Activated CD8-positive, alpha-beta memory T cell treated with anti-CD3 and anti-CD28 coated beads, Interleukin-2, amount 50 U/mL, for 4 hours (primary cell): ENCODE data around the gene C1QL1.
A peak's percentile ranks its signal among the peaks of the same experiment; 100 is the strongest.

Experiments
- DNase-seq: peaks from one replicate; pipeline ENCODE4 v3.0.0-alpha.2; 2020

Gene C1QL1

DNA sequence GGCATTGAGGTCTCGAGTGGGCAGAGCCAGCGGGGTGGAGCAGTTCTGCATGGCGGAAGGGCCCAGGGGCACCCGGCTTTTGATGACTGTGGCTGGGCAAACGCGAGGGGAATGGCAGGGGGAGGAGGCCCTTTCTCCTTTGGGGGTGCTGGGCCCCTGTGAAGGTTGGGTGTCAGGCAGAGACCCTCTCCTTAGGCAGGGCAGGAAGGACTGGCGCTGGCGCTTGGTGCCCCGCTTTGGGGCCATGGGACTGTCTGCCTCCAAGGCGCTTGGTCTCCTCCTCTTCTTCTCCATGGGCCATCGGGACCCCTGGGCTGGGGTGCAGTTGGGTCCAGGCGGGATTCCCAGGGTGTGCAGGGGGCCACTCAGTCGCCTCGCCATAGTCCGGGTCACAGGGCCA is 40.0 kb downstream of the C1QL1 start:
- DNase-seq: no peak

DNA sequence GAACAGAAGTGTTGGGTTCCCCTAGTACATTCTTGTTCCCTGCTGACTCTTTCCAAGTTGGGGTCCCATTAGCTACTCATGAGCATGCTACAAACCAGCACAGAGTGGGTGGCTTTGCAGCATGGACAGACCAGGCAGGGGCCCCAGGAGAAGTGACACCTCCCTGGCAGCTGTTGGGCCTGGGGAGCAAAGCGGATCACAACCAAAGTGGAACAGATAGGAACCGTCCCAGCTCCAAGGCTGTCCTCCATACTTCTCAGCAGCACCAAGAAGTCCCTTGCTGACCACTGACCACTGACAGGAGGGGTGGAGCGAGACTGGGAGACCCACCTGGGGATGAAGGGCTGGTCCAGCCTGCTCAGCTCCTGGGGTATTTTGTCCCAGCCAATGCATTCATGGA is 40.4 kb downstream of the C1QL1 start:
- DNase-seq: no peak

DNA sequence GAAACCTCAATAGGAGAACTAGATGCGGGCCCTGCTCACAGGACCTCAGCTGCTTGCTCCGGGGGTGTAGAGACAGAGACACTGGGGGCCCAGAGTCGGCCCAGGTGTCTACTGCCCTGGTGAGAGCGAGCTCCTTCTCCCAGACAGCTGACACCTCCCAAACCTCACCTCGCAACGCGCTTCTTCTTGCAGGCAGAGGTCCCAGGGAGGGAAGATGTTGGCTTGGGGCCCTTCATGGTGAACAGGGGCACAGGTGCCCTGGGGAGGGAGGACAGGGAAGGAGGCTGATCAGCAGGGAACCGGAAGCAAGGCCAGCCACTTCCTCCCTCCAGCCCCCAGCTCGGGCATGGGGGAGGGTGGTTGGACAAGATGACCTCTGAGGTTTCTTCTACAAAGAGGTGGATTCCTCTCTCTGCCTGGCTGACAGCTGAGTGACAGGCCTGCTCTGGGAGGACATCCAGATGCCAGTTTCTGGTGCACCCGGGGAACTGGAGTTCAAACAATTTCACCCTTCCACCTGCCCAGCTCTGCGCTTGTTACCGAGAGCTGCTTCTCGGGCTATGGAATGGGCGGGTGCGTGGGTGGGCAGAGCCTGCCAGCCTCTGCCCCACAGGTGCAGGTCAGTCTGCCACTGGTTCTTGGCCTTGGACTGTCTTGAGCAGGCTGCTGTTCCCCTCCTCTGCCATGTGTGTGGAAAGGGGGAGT is 41.1 kb downstream of the C1QL1 start:
- DNase-seq: no peak

DNA sequence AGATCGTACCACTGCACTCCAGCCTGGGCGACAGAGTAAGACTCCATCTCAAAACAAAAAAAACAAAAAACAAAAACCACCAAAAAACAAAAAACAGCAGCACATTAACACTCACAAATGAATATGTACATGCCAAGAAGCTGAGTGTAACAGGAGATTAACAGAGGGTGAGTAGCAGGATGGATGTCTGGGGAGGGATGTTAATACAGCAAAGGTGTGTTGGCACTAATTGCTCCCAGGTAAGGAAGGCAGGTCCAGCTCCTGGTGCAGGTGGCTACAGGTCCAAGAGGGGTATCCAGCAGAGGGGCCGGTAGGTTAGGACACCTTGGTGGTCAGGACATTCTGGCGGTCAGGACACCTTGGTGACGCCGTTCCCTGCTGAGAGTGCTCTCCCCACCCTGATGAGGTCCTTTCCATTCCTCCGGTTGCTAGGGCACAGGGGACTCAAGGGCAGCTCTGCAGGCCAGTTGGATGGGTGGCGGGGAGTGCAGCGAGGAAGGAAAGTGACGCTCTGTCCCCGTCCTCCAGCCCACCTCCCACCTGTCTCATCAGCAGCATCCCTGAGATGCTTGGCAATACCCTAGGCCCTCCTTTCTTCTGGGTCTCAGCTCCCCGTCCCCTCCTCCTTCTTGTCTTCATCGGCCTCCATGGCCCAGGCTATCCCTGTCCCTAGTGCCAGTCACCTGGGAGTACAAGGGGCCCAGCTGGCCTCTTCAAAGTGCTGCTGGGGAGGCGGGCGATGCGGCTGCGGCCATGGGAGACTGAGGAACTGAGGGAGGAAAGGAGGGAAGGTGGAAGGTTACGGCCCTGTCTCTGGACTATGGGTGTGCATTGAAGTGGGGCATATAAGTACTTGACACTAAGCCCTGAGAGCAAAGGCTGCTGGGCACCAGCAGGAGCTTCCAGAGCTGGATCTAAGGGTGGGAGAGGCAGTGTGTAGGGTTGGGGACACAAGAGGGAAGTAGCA is 42.1 kb downstream of the C1QL1 start:
- DNase-seq: no peak

DNA sequence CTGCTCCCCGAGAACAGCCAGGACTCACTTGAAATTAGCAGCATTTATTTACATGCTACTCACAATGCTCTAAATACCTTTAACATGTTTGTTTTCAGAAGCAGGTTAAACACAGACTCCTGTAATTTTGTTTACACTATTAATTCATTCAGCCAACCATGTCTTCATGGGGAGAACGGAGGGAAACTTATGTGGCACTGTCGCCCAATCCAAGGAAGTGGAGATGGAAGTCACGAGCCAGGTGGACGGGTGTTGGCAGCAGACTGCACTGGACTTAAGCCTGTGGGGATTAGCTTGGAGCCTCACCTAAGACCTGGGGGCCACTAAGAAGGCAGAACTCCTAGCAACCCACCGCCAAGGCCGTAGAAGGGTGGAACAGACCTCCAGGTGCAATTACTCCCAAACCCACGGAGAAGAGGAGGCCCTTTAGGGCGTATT is 44.0 kb downstream of the C1QL1 start:
- DNase-seq: no peak

DNA sequence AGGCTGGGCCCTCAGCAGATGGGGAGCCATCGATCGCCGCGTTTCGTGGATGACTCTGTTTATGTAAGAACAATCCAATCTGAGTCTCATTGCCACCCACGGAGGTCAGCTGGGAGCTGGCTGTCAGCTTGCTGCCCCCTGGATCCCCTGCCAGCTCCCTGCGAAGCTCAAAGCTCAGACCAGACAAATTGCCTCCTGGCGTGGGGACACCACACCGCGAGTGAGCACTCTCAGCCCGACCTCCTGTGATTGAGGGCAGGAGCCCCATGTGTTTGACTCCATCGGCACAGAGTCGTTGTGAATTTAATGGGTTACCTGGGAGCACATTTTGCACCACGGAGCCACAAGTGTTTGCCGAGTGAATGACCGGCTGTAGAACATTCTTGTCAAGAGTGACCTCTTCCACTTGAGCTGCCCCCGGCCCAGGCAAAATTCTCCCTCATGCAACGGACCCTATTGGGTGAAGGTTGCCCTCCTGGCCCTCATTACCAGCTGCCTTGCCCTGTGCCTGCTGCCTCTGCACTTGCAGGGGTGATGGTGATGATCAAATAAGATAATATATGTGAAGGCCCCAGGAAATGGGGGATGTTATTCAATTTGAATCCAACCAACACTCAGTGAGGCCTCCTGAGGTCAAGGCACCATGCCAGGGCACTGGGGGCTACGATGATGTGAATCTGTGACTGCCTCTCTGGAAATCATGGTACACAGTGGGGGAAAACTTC is 45.2 kb downstream of the C1QL1 start:
- DNase-seq: no peak

DNA sequence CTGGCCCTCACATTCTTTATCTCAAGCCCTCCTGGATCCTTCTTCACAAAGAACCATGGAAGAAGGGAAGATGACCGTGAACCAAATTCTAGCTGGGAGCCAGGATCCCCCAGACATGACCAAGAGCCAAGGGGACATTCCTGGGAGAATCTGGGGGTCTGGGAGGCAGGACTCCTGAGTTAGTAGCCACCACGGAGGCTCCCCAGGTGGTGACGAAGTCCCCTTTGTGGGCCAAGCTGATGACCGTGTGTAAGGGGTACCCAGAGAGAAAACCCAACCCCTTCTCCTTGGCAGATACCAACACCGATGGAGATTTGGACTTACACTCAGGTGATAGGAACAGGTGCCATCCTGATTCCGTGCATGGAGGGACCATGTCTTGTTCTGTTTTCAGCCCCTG is 46.0 kb downstream of the C1QL1 start:
- no peak for DNase-seq

DNA sequence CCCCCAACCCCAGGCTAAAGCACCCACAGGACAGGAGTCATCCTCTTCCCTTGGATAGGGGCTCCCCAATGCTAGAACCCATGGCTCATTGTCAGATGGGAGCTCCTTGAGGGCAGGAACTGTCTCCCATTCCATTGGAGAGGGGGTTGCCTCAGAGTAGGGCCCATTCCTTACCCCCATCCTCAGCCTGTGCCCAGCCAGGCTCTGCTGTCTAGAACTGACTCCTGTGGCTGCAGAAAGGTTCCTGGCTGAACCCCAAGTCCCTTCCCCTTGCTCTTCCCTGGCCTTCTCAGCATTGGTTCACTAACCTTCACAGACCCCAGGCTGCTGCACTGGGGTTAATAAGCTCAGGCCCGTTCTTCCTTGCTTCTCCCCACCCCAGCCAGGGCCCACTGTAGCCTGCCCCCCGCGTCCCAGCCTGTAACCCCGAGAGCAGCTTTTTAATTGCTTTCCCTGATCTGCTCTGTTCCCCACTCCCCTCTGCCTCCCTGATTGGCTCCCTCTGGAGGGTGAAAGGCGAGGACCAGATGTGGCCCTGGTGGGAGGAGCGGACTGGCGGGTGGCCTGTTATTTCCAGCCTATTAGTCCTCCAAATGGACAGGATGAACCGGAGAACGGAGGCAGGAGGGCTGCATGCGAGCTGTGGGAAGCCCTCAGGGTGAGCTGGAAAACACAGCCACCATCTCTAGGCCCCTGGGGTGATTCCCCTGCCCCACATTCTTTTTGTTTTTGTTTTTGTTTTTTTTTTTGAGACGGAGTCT is 46.8 kb downstream of the C1QL1 start:
- DNase-seq: peak; percentile 10

DNA sequence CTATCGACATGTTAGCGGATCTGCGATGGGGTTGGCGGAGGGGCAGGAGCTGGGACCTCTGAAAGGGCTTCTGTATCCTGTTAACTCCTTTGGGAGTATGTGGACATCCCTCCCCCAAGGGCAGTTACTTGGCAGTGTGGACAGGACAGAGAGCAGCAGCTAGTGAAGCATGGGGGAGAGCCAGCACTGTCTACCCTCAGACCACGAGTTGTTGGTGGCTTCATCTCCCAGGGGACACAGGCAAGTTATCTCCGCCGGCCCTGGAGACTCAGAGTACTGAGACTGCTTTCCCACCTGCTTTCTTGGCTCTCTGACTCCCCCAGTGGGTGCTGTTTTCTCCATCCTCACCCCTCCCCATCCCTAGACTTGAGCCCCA is 47.5 kb downstream of the C1QL1 start:
- peak; percentile 2 for DNase-seq

DNA sequence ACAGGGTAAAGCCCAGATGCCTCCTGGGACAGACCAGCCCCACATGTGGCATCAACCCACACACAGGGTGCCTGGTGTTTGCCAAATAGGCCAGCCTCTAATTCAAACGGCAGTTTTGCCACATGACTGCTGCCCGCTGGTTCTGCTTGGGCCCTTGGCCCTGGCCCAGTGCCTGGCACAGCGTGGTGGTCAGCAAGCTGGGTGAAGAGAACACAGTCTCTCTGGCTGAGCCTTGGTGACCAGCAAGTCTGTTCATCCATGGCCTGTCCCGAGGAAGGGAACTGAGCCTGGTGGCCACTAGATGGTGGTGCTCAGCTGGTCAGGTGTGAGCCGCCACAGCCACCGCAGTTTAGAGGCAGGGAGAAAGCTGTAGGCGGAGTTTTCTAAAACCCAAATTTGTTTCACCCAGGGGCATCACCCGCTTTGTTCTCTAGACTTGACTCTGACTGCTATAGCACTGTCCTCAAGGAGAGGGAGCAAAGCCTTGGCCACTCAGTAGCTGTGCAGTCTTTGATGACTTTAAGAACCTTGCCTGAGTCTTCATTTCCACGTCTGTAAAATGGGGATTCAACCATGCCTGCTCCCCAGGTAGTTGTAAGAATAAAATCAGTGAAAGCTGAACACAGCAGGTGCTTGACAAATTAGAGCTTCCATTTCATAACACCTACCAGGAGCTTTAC is 48.1 kb downstream of the C1QL1 start:
- DNase-seq: peak; percentile 51

DNA sequence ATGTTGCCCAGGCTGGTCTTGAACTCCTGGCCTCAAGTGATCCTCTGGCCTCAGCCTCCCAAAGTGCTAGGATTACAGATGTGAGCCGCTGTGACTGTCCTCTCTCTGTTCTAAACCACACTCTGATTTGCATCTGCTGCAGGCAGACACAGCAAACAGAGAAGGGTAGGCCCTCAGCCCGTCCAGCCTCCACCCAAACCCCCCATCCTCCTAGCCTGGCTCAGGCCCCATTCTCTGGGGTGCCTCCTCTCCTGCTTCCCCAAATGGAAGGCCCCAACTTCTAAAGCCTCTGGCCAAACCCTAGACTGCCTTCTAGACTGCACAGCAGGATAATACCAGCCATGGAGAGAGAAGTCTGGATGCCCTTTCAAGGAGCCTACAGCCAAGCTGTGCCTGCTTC is 48.7 kb downstream of the C1QL1 start:
- DNase-seq: no peak

DNA sequence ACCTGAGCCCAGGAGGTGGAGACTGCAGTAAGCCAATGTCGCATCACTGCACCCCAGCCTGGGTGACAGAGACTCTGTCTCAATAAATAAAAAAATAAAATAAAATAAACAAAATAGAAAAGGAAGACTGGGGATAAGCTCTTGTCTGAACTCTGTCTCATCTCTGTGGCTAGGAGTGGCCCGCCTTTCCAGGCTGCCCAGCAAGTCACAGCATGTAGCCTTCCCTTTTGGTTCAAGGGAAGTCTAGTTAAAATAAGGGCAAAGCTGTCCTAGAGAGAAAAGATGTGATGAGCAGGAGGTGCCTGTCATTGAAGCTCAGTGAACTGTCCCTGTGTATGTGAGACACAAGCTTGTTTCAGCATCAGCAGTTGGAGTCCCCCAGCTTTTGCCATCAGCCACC is 50.1 kb downstream of the C1QL1 start:
- no peak for DNase-seq

DNA sequence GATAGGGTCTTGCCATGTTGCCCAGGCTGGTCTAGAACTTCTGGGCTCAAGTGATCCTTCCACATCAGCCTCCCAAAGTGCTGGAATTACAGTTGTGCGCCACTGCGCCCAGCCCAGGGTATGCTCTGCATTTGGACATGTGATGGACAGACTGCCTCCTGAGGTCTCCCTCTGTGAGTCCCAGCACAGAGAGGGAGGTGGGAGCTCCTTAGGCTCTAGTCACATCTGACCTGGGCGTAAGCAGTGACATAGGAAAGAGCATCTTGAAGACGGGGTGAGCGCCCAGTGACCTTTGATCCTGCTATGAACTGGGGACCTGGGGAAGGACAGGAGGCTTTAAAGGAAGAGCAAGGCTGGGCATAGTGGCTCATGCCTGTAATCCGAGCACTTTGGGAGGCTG is 50.6 kb downstream of the C1QL1 start:
- DNase-seq: no peak

DNA sequence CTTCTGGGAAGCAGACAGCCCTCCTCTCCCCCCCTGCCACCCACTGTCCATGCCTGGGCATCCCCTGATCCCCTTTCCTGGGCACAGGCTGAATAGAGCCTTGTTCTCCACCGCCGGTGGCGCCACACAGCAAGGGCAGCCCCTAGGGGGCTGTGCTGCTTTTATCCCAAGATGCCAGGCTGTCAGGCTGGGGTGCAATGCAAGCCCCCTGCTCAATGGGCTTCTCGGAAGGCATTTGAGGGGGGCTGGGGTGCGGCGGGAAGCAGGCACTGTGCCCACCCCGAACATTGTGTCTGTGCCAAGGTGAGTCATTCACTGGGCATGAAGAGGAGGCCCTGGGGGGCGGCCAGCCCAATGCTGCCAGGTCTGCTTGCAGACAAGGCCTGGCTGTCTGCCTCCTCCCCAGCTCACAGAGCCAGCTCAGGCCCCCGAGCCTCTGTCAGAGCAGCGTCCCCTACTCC is 51.3 kb downstream of the C1QL1 start:
- no peak for DNase-seq

DNA sequence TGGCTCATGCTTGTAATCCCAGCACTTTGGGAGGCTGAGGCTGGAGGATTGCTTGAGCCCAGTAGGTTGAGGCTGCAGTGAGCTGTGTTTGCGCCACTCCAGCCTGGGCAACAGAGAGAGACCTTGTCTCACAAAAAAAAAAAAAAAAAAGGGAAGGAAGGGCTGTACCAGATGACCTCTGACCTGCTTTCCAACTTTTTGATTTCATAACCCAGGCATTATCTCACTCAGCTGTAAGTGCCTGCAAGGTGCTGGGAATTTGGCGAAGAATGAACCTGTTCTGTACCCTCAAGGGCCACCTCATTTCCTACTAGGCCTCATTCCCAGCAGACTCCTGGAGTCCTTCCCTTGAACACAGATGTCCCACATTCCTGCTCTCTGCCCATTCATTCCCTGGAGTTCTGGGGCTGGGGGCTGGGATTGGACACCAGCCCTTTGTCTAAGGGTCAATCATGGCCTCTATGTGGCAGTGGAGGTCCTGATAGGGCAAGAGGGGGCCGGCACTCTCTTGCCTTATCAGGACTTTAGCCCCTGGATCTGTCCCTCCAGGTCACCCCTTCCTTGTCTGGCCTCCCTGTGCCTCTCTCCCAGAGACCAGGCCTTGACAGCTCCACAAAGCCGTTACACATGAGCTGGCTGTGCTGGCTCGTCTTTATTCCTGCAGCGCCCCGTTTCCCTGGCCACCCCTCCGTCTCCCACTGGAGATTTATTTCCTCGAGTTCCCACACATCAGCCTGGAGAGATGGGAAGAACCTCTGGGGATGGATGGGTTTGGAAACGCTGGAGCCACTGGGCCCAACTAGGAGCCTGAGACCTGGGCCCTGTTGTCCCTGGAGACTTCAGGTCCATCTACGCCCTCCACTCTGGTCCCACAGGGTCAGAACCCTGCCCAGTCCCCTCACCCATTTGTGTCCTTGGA is 52.0 kb downstream of the C1QL1 start:
- no peak for DNase-seq

DNA sequence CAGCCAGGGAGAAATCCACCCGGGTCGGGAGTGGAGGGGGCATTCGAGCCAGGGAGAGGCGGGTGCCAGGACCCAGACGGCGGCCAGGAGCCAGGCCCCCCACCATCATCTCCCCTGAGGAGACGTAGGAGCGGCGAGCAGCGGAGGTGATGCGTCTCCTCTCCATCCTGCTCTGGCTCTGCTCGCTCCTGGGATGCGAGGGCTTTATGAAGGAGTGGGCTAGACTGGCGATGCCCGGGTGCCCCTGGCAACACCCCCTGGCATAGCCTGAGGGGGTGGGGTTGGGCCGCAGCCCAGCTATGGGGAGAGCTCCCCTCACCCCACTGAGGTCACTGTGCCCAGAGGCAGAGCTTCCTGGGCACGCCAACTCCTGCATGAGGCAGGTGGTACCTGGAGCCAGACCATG is 52.8 kb downstream of the C1QL1 start, which contains the start of gene GFAP:
Gene GFAP (minus strand): TSS at position 180 of the 406 bp plus-strand sequence. CDS start 14 bp downstream, at position 166.
- no peak for DNase-seq

DNA sequence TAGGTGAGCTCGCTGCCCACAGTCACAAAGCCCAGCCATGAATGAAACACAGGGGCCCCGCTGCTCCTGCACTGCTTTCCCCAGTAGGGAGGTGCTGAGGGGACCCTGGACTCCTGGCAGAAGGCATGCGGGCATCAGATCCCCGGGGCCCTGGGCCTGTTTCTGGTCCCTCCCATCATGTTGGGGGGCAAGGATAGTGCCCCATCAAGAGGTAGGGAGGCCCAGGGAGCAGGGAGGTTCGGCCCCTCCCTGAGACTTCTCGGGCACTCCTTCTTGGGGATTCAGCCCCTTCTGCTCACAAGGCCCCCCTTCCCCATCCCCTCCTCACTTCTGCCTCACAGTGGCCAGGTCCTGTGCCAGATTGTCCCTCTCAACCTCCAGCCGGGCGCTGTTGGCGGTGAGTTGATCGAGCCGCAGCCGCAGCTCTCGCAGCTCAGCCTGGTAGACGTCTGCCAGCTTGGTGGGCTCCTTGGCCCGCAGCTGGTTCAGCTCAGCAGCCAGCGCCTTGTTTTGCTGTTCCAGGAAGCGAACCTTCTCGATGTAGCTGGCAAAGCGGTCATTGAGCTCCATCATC is 53.3 kb downstream of the C1QL1 start:
- no peak for DNase-seq

DNA sequence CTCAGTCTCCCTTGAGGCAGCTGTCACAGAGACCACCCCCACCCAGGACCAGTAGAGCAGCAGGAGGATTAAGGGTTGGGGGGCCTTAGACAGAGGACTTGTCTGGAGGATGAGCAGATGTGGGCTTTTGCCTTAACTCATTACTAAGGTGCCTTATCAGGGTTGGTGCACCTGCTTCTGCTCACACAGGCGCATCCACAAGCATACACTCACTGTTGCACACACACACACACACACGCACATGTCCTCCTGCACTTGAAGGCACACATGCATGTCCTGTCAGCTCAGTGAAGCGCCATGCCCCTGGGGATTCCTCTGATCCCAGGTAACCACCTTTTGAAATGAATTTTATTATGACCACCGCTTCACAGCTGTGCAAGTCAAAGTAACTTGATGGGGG is 54.0 kb downstream of the C1QL1 start:
- no peak for DNase-seq

DNA sequence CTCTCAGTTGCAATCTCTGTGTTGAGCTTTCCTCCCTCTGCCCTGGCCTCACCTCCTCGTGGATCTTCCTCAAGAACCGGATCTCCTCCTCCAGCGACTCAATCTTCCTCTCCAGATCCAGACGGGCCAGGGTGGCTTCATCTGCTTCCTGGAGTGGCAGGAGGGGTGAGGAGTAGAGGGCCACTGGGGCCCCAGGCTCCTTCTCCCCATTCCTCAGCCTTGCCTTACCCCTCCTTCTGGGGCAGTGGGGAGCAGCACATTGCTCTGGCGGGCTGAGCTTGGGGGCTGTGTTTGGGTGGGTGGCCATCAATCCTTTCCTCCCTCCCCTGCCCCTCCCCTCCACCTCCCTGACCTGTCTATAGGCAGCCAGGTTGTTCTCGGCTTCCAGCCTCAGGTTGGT is 54.4 kb downstream of the C1QL1 start:
- no peak for DNase-seq

DNA sequence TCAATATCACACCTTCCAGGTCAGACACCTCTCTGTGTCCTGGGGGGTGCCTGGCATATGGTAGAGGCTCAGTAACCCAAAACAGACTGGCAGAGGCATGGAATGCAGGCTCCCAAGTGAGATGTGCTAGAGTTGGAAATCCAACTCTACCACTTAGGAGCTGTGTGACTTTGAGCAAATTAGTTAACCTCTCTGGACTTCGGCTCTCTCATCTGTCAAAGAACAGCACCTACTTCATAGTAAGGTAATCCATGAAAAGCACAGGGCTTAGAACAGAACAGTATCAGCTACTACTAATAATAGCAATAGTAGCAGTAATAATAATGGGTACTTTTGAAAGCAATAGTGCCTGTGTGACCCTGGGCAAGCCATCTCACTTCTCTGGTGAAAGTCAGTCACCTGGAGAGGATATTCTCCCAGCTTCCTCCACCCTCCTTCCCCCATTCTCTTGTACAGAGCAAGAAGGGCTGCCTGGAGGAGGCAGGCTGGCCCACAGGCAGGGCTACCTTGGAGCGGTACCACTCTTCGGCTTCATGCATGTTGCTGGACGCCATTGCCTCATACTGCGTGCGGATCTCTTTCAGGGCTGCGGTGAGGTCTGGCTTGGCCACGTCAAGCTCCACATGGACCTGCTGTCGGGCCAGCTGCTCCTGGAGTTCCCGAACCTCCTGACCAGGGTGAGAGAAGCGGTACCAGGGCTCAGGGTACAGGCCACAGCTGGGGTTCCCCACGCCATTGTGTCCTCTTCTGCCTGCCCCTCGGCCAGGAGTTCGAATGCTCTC is 55.1 kb downstream of the C1QL1 start:
- no peak for DNase-seq
